ENCODE measurements around the gene NFXL1. TPM values are rescaled to one million over a fixed set of nuclear protein-coding genes. Genes with fewer than 3 reads are reported as not detected.

Gene NFXL1
- total and polyA plus RNA-seq, 12 donors, result 5.1 to 15.4 (median 7.5) TPM

- intact Hi-C loops (cut with DNase I), result no loop called here
- WGBS, 4 donors, result 72 to 98% (median 81%) methylated on average over 4 of the region's 4 CpGs
- DNase-seq, result no peak
- Histone ChIP-seq H3K27me3 (no peaks in the 10 kb centered on the region), H3K4me3 (no peak overlapping the region), H3K9me3 (replicated peaks in 1 of 3) (peaks cover 0 to 3% (median 0%) of the 10 kb centered on the region in 3 donors), H3K27ac (no peak overlapping the region), H3K36me3 (replicated peaks in 1 of 2) (no peaks in the 10 kb centered on the region), H3K4me1 (replicated peaks in 1 of 2) (no peaks in the 10 kb centered on the region)
- TF ChIP-seq POLR2A (IDR thresholded peaks at IDR 0.05) (no peak), CTCF (IDR thresholded peaks at IDR 0.05) (no peak)
Observed at GRCh38 chr4:47863486-47863885, 50.9 kb downstream of the NFXL1 start.

- Histone ChIP-seq H3K4me3 (no peak overlapping the region), H3K9me3 (replicated peaks in 1 of 3) (no peaks in the 10 kb centered on the region), H3K27ac (no peak overlapping the region), H3K36me3 (replicated peaks in 1 of 2) (no peaks in the 10 kb centered on the region), H3K4me1 (replicated peaks in 1 of 2) (no peaks in the 10 kb centered on the region), H3K27me3 (no peaks in the 10 kb centered on the region)
- WGBS, 4 donors, result 76 to 91% (median 85%) methylated on average over 3 of the region's 3 CpGs
- no peak for DNase-seq
- intact Hi-C loops (cut with DNase I), result no loop called here
- TF ChIP-seq CTCF (IDR thresholded peaks at IDR 0.05) (no peak), POLR2A (IDR thresholded peaks at IDR 0.05) (no peak)
Observed at GRCh38 chr4:47862297-47862696, 52.1 kb downstream of the NFXL1 start.

- Histone ChIP-seq H3K9me3 (replicated peaks in 1 of 3) (no peaks in the 10 kb centered on the region), H3K4me1 (replicated peaks in 1 of 2) (no peaks in the 10 kb centered on the region), H3K36me3 (replicated peaks in 1 of 2) (no peaks in the 10 kb centered on the region), H3K4me3 (no peak overlapping the region), H3K27ac (no peak overlapping the region), H3K27me3 (no peaks in the 10 kb centered on the region)
- no peak for DNase-seq
- no peak for TF ChIP-seq POLR2A (IDR thresholded peaks at IDR 0.05)
- no peak for TF ChIP-seq CTCF (IDR thresholded peaks at IDR 0.05)
- intact Hi-C loops (cut with DNase I), result no loop called here
- WGBS, 4 donors, result 96 to 100% (median 98%) methylated on average over 1 of the region's 1 CpG
Observed at GRCh38 chr4:47860305-47860704, 54.1 kb downstream of the NFXL1 start.

GRCh38 chr4:47858006-47858405 lies 56.4 kb downstream of the NFXL1 start:
- no peak for DNase-seq
- Histone ChIP-seq H3K27ac (no peak overlapping the region), H3K4me1 (replicated peaks in 1 of 2) (no peaks in the 10 kb centered on the region), H3K4me3 (no peak overlapping the region), H3K27me3 (no peaks in the 10 kb centered on the region), H3K9me3 (replicated peaks in 1 of 3) (no peaks in the 10 kb centered on the region), H3K36me3 (replicated peaks in 1 of 2) (no peaks in the 10 kb centered on the region)
- no peak for TF ChIP-seq POLR2A (IDR thresholded peaks at IDR 0.05)
- TF ChIP-seq CTCF (IDR thresholded peaks at IDR 0.05), result no peak
- intact Hi-C loops (cut with DNase I), result no loop called here
- WGBS, 4 donors, result 79 to 85% (median 83%) methylated on average over 2 of the region's 2 CpGs

Data from adrenal gland (tissue), 12 donors.